Endothelial cell of umbilical vein (primary cell): ENCODE results near the gene SGF29. TPM values are rescaled to one million over a fixed set of nuclear protein-coding genes. Genes with fewer than 3 reads are reported as not detected.
"Not testable (repeated sequence)": the region's sequence is repeated elsewhere in the genome, so short reads cannot be mapped to it uniquely, and the experiment has no call there.

Experiments used
- BruUV-seq: library from RNA; stranded (reverse); fragments of 400-500 nt; replicated peaks from 2 replicates; lab custom pipeline; 2021; lab: Mats Ljungman, UMichigan
- CTCF ChIA-PET: fragments of 300-600, 350-600 bp; sonication (Branson Sonifier 250); formaldehyde crosslinking; loops from one replicate; lab custom pipeline; 2021; ENCODE audit warnings: antibody characterized with exemption, inconsistent platforms; lab: Charles Lee
- POLR2A ChIA-PET: fragments of 300-600, 350-600 bp; sonication (Branson Sonifier 250); formaldehyde crosslinking; loops from one replicate; lab custom pipeline; 2021; ENCODE audit warnings: antibody characterized with exemption, inconsistent platforms; lab: Charles Lee
- DNase-seq: peaks from one replicate; pipeline ENCODE4 v3.0.0-alpha.2; 2011; ENCODE audit warnings: low read depth, low spot score
- FAIRE-seq: peaks from 2 replicates; lab custom pipeline; 2011; peaks lifted over from hg19 to GRCh38; lab: Jason Lieb, UNC
- H2AFZ ChIP-seq: 2 replicates; pipeline ENCODE4 v1.6.0; 2012; ENCODE audit warnings: low read depth, low read length, control low read depth, inconsistent platforms
- H3K27ac ChIP-seq: 2 replicates; pipeline ENCODE4 v1.5.1; 2011; ENCODE audit warnings: low read depth, mild to moderate bottlenecking, control low read depth, low read length, moderate library complexity; ENCODE audit not compliant: insufficient read depth
- H3K27me3 ChIP-seq, 2 experiments: 2 replicates each; pipeline versions ENCODE4 v1.6.0 to v1.6.1; 2011; ENCODE audit warnings: low read length in 2 of 2, mixed read lengths in 1 of 2; ENCODE audit not compliant: control insufficient read depth in 2 of 2, insufficient read depth in 2 of 2
- H3K36me3 ChIP-seq, 2 experiments: 2 replicates in 1 of 2; 3 replicates in 1 of 2; pipeline ENCODE4 v1.5.1; 2011; ENCODE audit warnings: low read length in 2 of 2, mild to moderate bottlenecking in 1 of 2, moderate library complexity in 1 of 2; ENCODE audit not compliant: control insufficient read depth in 2 of 2, insufficient read depth in 2 of 2; ENCODE audit errors: extremely low read depth in 1 of 2
- H3K4me1 ChIP-seq: 3 replicates; pipeline ENCODE4 v1.5.1; 2011; ENCODE audit warnings: mild to moderate bottlenecking, low read length; ENCODE audit not compliant: control insufficient read depth, insufficient read depth; ENCODE audit errors: extremely low read depth
- H3K4me2 ChIP-seq: 2 replicates; pipeline ENCODE4 v1.6.1; 2011; ENCODE audit warnings: low read length, control low read depth, mixed read lengths; ENCODE audit not compliant: insufficient read depth
- H3K4me3 ChIP-seq, 3 experiments: fragments of 200-600 bp in 1 of 3; sonication (generic), shearing (Covaris generic) in 1 of 3; replicated peaks in 1 of 3; 2 replicates each; pipeline ENCODE4 v1.5.1; 2011 to 2016; ENCODE audit warnings: control low read depth in 3 of 3, low read length in 3 of 3, mild to moderate bottlenecking in 2 of 3, inconsistent platforms in 1 of 3, low read depth in 1 of 3, moderate library complexity in 1 of 3; ENCODE audit not compliant: insufficient read depth in 1 of 3
- H3K79me2 ChIP-seq: 2 replicates; pipeline ENCODE4 v1.6.0; 2012; ENCODE audit warnings: low read length, inconsistent platforms; ENCODE audit not compliant: control insufficient read depth, insufficient read depth
- H3K9ac ChIP-seq: replicated peaks from 2 replicates; pipeline ENCODE3; 2011; ENCODE audit warnings: low read length, control low read depth; ENCODE audit not compliant: insufficient read depth; ENCODE audit errors: extremely low read depth
- H3K9me1 ChIP-seq: replicated peaks from 3 replicates; pipeline ENCODE4 v1.6.0; 2011; ENCODE audit warnings: mild to moderate bottlenecking, low read length; ENCODE audit not compliant: control insufficient read depth, insufficient read depth; ENCODE audit errors: extremely low read depth
- H3K9me3 ChIP-seq: replicated peaks from 2 replicates; pipeline ENCODE4 v1.5.1; 2012; ENCODE audit warnings: low read length, inconsistent platforms; ENCODE audit not compliant: control insufficient read depth, insufficient read depth
- H4K20me1 ChIP-seq: replicated peaks from 2 replicates; pipeline ENCODE3; 2011; ENCODE audit warnings: mild to moderate bottlenecking, low read length; ENCODE audit not compliant: control insufficient read depth, insufficient read depth; ENCODE audit errors: extremely low read depth
- CTCF ChIP-seq, 2 donors: IDR thresholded peaks; 1 replicate in 1 of 2; 2 replicates in 1 of 2; pipeline ENCODE4 v1.5.1; 2011; ENCODE audit warnings: low read length in 2 of 2, mild to moderate bottlenecking in 2 of 2, moderate library complexity in 2 of 2, control low read depth in 1 of 2, inconsistent platforms in 1 of 2, low read depth in 1 of 2; ENCODE audit not compliant: insufficient read depth in 1 of 2; ENCODE audit errors: extremely low read depth in 1 of 2
- EZH2 ChIP-seq: IDR thresholded peaks from 2 replicates; pipeline ENCODE4 v1.6.1; 2012; ENCODE audit warnings: borderline replicate concordance, low read depth, mild to moderate bottlenecking, moderate library complexity, low read length, inconsistent platforms; ENCODE audit not compliant: severe bottlenecking
- FOS ChIP-seq: IDR thresholded peaks from 2 replicates; pipeline ENCODE4 v1.6.1; 2011; ENCODE audit warnings: mild to moderate bottlenecking, low read length, moderate library complexity, borderline replicate concordance; ENCODE audit not compliant: insufficient read depth
- GATA2 ChIP-seq: IDR thresholded peaks from 2 replicates; pipeline ENCODE4 v1.7.0; 2011; ENCODE audit warnings: low read depth, mild to moderate bottlenecking, moderate library complexity, mixed read lengths, low read length; ENCODE audit not compliant: insufficient read length, insufficient read depth
- JUN ChIP-seq: IDR thresholded peaks from 2 replicates; pipeline ENCODE4 v1.6.1; 2011; ENCODE audit warnings: borderline replicate concordance, low read depth; ENCODE audit not compliant: insufficient read length, insufficient read depth
- MAX ChIP-seq: IDR thresholded peaks from 2 replicates; pipeline ENCODE4 v1.6.1; 2011; ENCODE audit not compliant: insufficient read depth, insufficient read length
- MYC ChIP-seq: IDR thresholded peaks from one replicate; pipeline ENCODE4 v1.6.1; 2011; ENCODE audit warnings: mild to moderate bottlenecking, low read depth, low read length
- POLR2A ChIP-seq: IDR thresholded peaks from 2 replicates; pipeline ENCODE4 v1.6.1; 2012; ENCODE audit warnings: low read depth, mild to moderate bottlenecking, control low read depth, low read length
- POLR2AphosphoS5 ChIP-seq: IDR thresholded peaks from 2 replicates; pipeline ENCODE4 v1.6.1; 2012; ENCODE audit warnings: low read depth, mild to moderate bottlenecking, control low read depth, low read length, moderate library complexity; ENCODE audit not compliant: insufficient read depth
- dilution Hi-C: fragments of 300-500 bp; cut with MboI; formaldehyde crosslinking; loops from one replicate; pipeline ENCODE4 v1.15.0; 2019; ENCODE audit warnings: low sequenced_read_pairs; ENCODE audit not compliant: extremely low pct_ligation_motif_present
- intact Hi-C: fragments of 100-400 bp; cut with micrococcal nuclease; formaldehyde crosslinking; loops from one replicate; pipeline ENCODE4 v1.10.0; 2022
- polyA plus RNA-seq, 4 experiments: library from polyadenylated mRNA; depleted of rRNA in 3 of 4; stranded (reverse) in 3 of 4; unstranded in 1 of 4; fragments of >200 nt; gene quantifications; 2 replicates each; pipeline versions ENCODE4 v1.2.1 to v1.2.3, GENCODE V29; 2011 to 2012; ENCODE audit warnings: missing spikeins in 1 of 4
- total RNA-seq: library from RNA; stranded (reverse); gene quantifications from 2 replicates; pipeline ENCODE4 v1.2.3, GENCODE V29; 2021

SGF29 gene
- total and polyA plus RNA-seq, 2 donors (not counting 3 experiments of a cell fraction or from before 2014, with no cell fraction given), result 3.4 to 12.0 TPM

- Histone ChIP-seq H3K9ac (no peak overlapping the region), H3K4me2 (peak overlapping the region; percentile 3), H3K79me2 (no peaks in the 10 kb centered on the region), H3K27me3 (peaks cover 0 to 1% of the 10 kb centered on the region in 2 experiments), H2AFZ (peak overlapping the region; percentile 41), H4K20me1 (no peaks in the 10 kb centered on the region), H3K27ac (no peak overlapping the region), H3K4me1 (no peaks in the 10 kb centered on the region), H3K4me3 (peak overlapping the region in 1 of 3 experiments; percentile 32), H3K9me1 (no peaks in the 10 kb centered on the region), H3K36me3 (no peaks in the 10 kb centered on the region), H3K9me3 (no peaks in the 10 kb centered on the region)
- intact Hi-C loops (no loop called here), dilution Hi-C loops (no loop called here)
- no peak for FAIRE-seq
- CTCF ChIA-PET, result no interaction called here
- peak; percentile 24 for DNase-seq
- TF ChIP-seq MAX, result no peak
- TF ChIP-seq POLR2AphosphoS5, result no peak
- no peak for TF ChIP-seq GATA2
- no peak for TF ChIP-seq JUN
- no peak for TF ChIP-seq POLR2A
- no peak for TF ChIP-seq EZH2
- no peak for TF ChIP-seq CTCF (IDR thresholded peaks at IDR 0.05; ENCODE audit: extremely low read depth in 1 of 2, insufficient read depth in 1 of 2, low read depth in 1 of 2, low read length in 2 of 2)
- no peak for TF ChIP-seq MYC
- no peak for TF ChIP-seq FOS
- BruUV-seq, result no TSS peak
- POLR2A ChIA-PET, result no interaction called here
Measured at GRCh38 chr16:28623172-28623711, 69.5 kb downstream of the SGF29 start.

GRCh38 chr16:28630905-28631304 lies 77.2 kb downstream of the SGF29 start:
- BruUV-seq, H3K4me1 ChIP-seq, dilution Hi-C loops, FAIRE-seq, DNase-seq, H3K4me3 ChIP-seq, H3K27me3 ChIP-seq, H4K20me1 ChIP-seq, H2AFZ ChIP-seq, H3K27ac ChIP-seq, H3K9ac ChIP-seq, H3K36me3 ChIP-seq, CTCF ChIA-PET, H3K4me2 ChIP-seq, H3K9me3 ChIP-seq, H3K79me2 ChIP-seq, H3K9me1 ChIP-seq, POLR2A ChIA-PET: not testable (repeated sequence)
- intact Hi-C loops, result loop anchor here (10.0 kb wide), 1 partner anchor 56 kb away; no protein-coding TSS in a partner anchor
